GM19395 (cell line): ENCODE data around the gene FAM167B.
"Not testable (repeated sequence)": the region's sequence is repeated elsewhere in the genome, so short reads cannot be mapped to it uniquely, and the experiment has no call there.

ENCODE experiments used
- ATAC-seq: cut with Tn5 transposase; IDR thresholded peaks from one replicate; pipeline ENCODE4 v1.9.1; 2021; ENCODE audit warnings: mild to moderate bottlenecking, moderate library complexity; ENCODE audit not compliant: unreplicated experiment

The FAM167B gene

DNA sequence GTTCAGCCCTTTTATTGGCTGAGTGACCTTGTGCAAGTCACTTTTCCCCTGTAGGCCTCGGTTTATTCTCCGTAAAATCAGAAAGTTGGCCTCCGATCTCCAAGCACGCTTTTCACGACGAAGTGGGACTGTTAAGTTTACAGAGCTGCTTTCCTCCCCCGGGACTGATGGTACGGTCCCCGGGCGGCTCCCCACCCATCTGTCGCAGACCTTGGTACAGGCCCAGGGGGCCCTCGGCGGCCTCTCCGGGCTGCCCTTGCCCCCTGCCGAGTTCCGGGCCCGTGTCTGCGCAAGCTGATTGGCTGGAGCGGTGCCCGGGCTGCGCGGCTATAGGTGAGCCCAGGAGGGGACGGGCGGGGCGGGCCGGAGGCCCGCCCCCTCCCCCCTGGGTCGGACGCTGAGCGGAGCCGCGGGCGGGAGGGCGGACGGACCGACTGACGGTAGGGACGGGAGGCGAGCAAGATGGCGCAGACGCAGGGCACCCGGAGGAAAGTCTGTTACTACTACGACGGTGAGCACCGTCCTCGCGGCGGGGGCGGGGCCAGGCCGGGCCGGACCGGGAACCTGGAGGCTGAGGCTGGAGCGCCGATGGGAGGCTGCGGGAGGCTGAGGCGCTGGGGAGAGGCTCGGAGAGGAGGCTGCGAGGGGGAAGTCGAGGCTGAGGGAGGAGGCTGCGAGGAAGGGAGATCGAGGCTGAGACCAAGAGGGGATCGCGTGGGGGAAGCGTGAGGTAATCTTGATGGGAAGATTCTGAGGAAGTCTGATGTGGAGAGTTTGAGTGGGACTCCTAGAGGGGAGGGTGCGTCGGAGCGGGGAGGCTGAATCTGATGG lies 44.9 kb downstream of the FAM167B start, which contains the start of gene HDAC1:
HDAC1 (plus strand) TSS at position 376 of the 831 bp plus-strand sequence; CDS start at position 463, 87 bp downstream.
- ATAC-seq: peak; percentile 91

DNA sequence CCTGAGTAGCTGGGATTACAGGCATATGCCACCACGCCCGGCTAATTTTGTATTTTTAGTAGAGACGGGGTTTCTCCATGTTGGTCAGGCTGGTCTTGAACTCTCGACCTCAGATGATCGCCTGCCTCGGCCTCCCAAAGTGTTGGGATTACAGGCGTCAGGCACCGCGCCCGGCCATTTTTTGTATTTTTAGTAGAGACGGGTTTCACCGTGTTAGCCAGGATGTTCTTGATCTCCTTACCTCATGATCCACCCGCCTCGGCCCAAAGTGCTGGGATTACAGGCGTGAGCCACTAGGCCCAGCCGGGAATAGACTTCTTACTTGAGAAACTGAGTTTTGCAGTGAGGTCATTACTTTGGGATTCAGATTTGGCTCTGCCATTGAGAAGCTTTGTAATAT lies 51.2 kb downstream of the FAM167B start:
- not testable (repeated sequence) for ATAC-seq
